WTC11 (cell line): ENCODE results near the gene FOXP1. TPM values are rescaled to one million over a fixed set of nuclear protein-coding genes. Genes with fewer than 3 reads are reported as not detected.

Experiments used
- ATAC-seq: fragments of 200-7000 bp; cut with Tn5 transposase; 2 replicates; pipeline ENCODE4 v1.10.0; 2021; ENCODE audit warnings: mild to moderate bottlenecking, moderate library complexity
- CTCF ChIA-PET: fragments of 300-600 bp; sonication (Branson Sonifier 250); formaldehyde crosslinking; loops from one replicate; lab custom pipeline; 2021; ENCODE audit warnings: antibody characterized with exemption; lab: Charles Lee
- POLR2A ChIA-PET: fragments of 350-600 bp; sonication (Branson Sonifier 250); formaldehyde crosslinking; loops from one replicate; lab custom pipeline; 2021; ENCODE audit warnings: antibody characterized with exemption; lab: Charles Lee
- DNase-seq: peaks from one replicate; pipeline ENCODE4 v3.0.0; 2021; ENCODE audit warnings: low spot score
- H3K27ac Mint-ChIP-seq: 2 replicates; pipeline ENCODE4 v1.8.0; 2021; ENCODE audit warnings: mixed read lengths
- H3K27me3 Mint-ChIP-seq: 2 replicates; pipeline ENCODE4 v1.8.0; 2021; ENCODE audit warnings: low read depth, mild to moderate bottlenecking, moderate library complexity, mixed read lengths
- H3K36me3 Mint-ChIP-seq: 2 replicates; pipeline ENCODE4 v1.8.0; 2021; ENCODE audit warnings: mixed read lengths
- H3K4me1 Mint-ChIP-seq: 2 replicates; pipeline ENCODE4 v1.8.0; 2022; ENCODE audit warnings: mixed read lengths
- H3K4me3 Mint-ChIP-seq: 2 replicates; pipeline ENCODE4 v1.8.0; 2021; ENCODE audit warnings: mild to moderate bottlenecking, moderate library complexity, mixed read lengths
- H3K9me3 Mint-ChIP-seq: 2 replicates; pipeline ENCODE4 v1.8.0; 2021; ENCODE audit warnings: mixed read lengths
- ELF4 ChIP-seq: sonication (generic); formaldehyde crosslinking; IDR thresholded peaks from 2 replicates; pipeline ENCODE4 v1.8.1; 2022; ENCODE audit warnings: low read depth, mild to moderate bottlenecking, moderate library complexity, missing genetic modification reagents
- GTF2I ChIP-seq: fragments of 250-450 bp; sonication (Bioruptor Pico); conservative IDR thresholded peaks from 2 replicates; pipeline ENCODE4 v1.4.0; 2021; ENCODE audit warnings: mild to moderate bottlenecking
- NFATC4 ChIP-seq: fragments of 250-450 bp; sonication (Bioruptor Pico); IDR thresholded peaks from 2 replicates; pipeline ENCODE4 v1.9.0; 2021; ENCODE audit warnings: mild to moderate bottlenecking
- NFYB ChIP-seq: sonication (generic); formaldehyde crosslinking; conservative IDR thresholded peaks from 2 replicates; pipeline ENCODE4 v1.8.0; 2022; ENCODE audit warnings: low read depth, missing genetic modification reagents
- PRRX2 ChIP-seq: fragments of 250-450 bp; sonication (Bioruptor Pico); IDR thresholded peaks from 2 replicates; pipeline ENCODE4 v1.8.0; 2021; ENCODE audit warnings: mild to moderate bottlenecking
- RELA ChIP-seq: sonication (generic); formaldehyde crosslinking; IDR thresholded peaks from 2 replicates; pipeline ENCODE4 v1.8.1; 2022; ENCODE audit warnings: missing genetic modification reagents, mild to moderate bottlenecking, borderline replicate concordance
- SOX15 ChIP-seq: fragments of 250-450 bp; sonication (Bioruptor Pico); IDR thresholded peaks from 2 replicates; pipeline ENCODE4 v1.9.0; 2021; ENCODE audit warnings: mild to moderate bottlenecking
- TP53 ChIP-seq: sonication (generic); formaldehyde crosslinking; IDR thresholded peaks from 2 replicates; pipeline ENCODE4 v1.8.1; 2023; ENCODE audit warnings: mild to moderate bottlenecking, missing genetic modification reagents
- ZNF121 ChIP-seq: sonication (generic); formaldehyde crosslinking; IDR thresholded peaks from 2 replicates; pipeline ENCODE4 v1.8.0; 2023; ENCODE audit warnings: missing genetic modification reagents
- ZNF219 ChIP-seq: sonication (generic); formaldehyde crosslinking; IDR thresholded peaks from 2 replicates; pipeline ENCODE4 v1.8.0; 2023; ENCODE audit warnings: missing genetic modification reagents, mild to moderate bottlenecking, borderline replicate concordance
- ZNF263 ChIP-seq: sonication (generic); formaldehyde crosslinking; IDR thresholded peaks from 2 replicates; pipeline ENCODE4 v1.8.1; 2022; ENCODE audit warnings: low read depth, mild to moderate bottlenecking, moderate library complexity, missing genetic modification reagents
- ZNF671 ChIP-seq: fragments of 250-450 bp; sonication (Bioruptor Pico); IDR thresholded peaks from 2 replicates; pipeline ENCODE4 v1.8.0; 2021; ENCODE audit warnings: mild to moderate bottlenecking
- total RNA-seq: library from RNA; stranded (reverse); gene quantifications from 3 replicates; pipeline ENCODE4 v1.2.3, GENCODE V29; 2021
- TF ChIP-seq, protein P1 (sequence below): sonication (generic); formaldehyde crosslinking; conservative IDR thresholded peaks from 2 replicates; pipeline ENCODE4 v1.8.1; 2023; ENCODE audit warnings: mild to moderate bottlenecking, low read depth, missing genetic modification reagents, moderate library complexity
- TF ChIP-seq, protein P2 (sequence below): sonication (generic); formaldehyde crosslinking; IDR thresholded peaks from 2 replicates; pipeline ENCODE4 v1.8.1; 2022; ENCODE audit warnings: mild to moderate bottlenecking, missing genetic modification reagents, moderate library complexity, borderline replicate concordance
- TF ChIP-seq, protein P3 (sequence below): fragments of 250-450 bp; sonication (Bioruptor Pico); IDR thresholded peaks from 2 replicates; pipeline ENCODE4 v1.9.0; 2021; ENCODE audit warnings: mild to moderate bottlenecking
- TF ChIP-seq, protein P4 (sequence below): sonication (generic); formaldehyde crosslinking; IDR thresholded peaks from 2 replicates; pipeline ENCODE4 v1.8.1; 2022; ENCODE audit warnings: low read depth, missing genetic modification reagents, borderline replicate concordance
- TF ChIP-seq, protein P5 (sequence below): sonication (generic); formaldehyde crosslinking; IDR thresholded peaks from 2 replicates; pipeline ENCODE4 v1.8.1; 2023; ENCODE audit warnings: mild to moderate bottlenecking, missing genetic modification reagents
- TF ChIP-seq, protein P6 (sequence below): sonication (generic); formaldehyde crosslinking; IDR thresholded peaks from 2 replicates; pipeline ENCODE4 v1.8.1; 2022; ENCODE audit warnings: mild to moderate bottlenecking, moderate library complexity, missing genetic modification reagents
- TF ChIP-seq, protein P7 (sequence below): fragments of 250-450 bp; sonication (Bioruptor Pico); IDR thresholded peaks from 2 replicates; pipeline ENCODE4 v1.9.0; 2021; ENCODE audit warnings: moderate library complexity, mild to moderate bottlenecking, inconsistent platforms, borderline replicate concordance

The FOXP1 gene
- total RNA-seq, 1 experiment from 2014 or later = 25.8 TPM

DNA sequence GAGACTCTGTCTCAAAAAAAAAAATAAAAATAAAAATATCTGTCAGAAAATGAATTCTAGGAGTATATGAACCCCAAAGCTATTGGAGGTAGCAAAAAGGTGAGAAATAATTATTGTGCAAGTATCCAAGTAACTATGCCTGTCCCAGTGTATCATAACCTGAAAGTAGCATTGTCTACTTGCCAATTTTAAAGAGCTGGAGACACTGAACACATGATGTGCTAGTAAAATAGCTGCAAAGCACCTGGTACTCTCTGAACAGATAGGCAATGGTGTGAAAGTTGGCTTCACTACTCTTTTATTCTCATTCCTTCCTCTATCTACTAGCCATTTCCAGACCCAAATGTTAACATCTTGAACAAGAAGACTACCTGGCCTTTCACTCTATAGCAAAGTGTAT is 208.9 kb downstream of the FOXP1 start:
- H3K4me3 Mint-ChIP-seq = no peak overlapping the region
- ChIA-PET POLR2A (no interaction called here), CTCF (interaction anchor here (1.4 kb wide), 1 partner anchor 328 kb away, joined by 3 read pairs; no protein-coding TSS in a partner anchor)
- no peaks in the 10 kb centered on the region for H3K9me3 Mint-ChIP-seq
- DNase-seq (no peak), ATAC-seq (no peak)
- H3K36me3 Mint-ChIP-seq = no peaks in the 10 kb centered on the region
- H3K27ac Mint-ChIP-seq = no peak overlapping the region
- TF ChIP-seq, protein P1, sequence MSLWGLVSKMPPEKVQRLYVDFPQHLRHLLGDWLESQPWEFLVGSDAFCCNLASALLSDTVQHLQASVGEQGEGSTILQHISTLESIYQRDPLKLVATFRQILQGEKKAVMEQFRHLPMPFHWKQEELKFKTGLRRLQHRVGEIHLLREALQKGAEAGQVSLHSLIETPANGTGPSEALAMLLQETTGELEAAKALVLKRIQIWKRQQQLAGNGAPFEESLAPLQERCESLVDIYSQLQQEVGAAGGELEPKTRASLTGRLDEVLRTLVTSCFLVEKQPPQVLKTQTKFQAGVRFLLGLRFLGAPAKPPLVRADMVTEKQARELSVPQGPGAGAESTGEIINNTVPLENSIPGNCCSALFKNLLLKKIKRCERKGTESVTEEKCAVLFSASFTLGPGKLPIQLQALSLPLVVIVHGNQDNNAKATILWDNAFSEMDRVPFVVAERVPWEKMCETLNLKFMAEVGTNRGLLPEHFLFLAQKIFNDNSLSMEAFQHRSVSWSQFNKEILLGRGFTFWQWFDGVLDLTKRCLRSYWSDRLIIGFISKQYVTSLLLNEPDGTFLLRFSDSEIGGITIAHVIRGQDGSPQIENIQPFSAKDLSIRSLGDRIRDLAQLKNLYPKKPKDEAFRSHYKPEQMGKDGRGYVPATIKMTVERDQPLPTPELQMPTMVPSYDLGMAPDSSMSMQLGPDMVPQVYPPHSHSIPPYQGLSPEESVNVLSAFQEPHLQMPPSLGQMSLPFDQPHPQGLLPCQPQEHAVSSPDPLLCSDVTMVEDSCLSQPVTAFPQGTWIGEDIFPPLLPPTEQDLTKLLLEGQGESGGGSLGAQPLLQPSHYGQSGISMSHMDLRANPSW = no peak
- no peak for TF ChIP-seq NFYB
- no peak for TF ChIP-seq NFATC4 (CRISPR knock-in tag)
- no peak for TF ChIP-seq ZNF219 (CRISPR knock-in tag)
- TF ChIP-seq, protein P2, sequence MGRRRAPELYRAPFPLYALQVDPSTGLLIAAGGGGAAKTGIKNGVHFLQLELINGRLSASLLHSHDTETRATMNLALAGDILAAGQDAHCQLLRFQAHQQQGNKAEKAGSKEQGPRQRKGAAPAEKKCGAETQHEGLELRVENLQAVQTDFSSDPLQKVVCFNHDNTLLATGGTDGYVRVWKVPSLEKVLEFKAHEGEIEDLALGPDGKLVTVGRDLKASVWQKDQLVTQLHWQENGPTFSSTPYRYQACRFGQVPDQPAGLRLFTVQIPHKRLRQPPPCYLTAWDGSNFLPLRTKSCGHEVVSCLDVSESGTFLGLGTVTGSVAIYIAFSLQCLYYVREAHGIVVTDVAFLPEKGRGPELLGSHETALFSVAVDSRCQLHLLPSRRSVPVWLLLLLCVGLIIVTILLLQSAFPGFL (CRISPR knock-in tag) = no peak
- TF ChIP-seq, protein P3, sequence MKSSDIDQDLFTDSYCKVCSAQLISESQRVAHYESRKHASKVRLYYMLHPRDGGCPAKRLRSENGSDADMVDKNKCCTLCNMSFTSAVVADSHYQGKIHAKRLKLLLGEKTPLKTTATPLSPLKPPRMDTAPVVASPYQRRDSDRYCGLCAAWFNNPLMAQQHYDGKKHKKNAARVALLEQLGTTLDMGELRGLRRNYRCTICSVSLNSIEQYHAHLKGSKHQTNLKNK (CRISPR knock-in tag) = no peak
- TF ChIP-seq, protein P4, sequence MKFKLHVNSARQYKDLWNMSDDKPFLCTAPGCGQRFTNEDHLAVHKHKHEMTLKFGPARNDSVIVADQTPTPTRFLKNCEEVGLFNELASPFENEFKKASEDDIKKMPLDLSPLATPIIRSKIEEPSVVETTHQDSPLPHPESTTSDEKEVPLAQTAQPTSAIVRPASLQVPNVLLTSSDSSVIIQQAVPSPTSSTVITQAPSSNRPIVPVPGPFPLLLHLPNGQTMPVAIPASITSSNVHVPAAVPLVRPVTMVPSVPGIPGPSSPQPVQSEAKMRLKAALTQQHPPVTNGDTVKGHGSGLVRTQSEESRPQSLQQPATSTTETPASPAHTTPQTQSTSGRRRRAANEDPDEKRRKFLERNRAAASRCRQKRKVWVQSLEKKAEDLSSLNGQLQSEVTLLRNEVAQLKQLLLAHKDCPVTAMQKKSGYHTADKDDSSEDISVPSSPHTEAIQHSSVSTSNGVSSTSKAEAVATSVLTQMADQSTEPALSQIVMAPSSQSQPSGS (CRISPR knock-in tag) = no peak
- TF ChIP-seq SOX15 = no peak
- TF ChIP-seq GTF2I (CRISPR knock-in tag) = no peak
- H3K27me3 Mint-ChIP-seq = no peaks in the 10 kb centered on the region
- peaks cover 23% of the 10 kb centered on the region for H3K4me1 Mint-ChIP-seq

DNA sequence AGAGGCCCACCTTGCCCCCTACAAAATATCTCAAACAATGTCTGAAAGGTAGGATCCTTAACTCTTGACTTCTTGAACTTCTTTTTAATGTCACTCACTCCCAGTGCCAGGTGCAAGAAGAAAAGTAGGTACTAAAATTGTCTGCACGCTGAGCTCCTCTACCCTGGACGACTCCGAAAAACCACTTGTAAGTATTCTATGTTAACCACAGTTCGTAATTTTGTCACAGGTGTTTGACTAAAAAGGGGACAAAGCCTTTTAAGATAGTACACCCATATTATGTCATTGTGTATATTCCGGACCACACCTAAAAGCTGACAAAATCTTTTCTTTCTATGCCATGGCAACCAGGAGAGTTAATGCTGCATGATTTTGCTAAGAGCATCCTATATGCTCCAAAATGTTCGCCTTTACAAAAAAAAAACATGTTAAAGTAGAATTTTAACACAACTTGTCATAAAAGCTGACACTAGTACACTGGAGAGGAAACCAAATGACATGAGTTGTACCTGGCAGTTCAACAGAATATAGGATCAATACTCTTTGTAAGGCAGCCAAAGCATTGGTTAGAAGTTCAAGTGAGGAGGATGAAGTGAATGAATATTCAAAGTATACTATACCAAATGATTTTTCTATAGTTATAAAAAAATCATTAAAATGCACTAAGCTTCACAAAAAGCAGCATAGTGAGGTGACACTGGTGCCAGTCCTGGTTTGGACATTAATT is 210.5 kb downstream of the FOXP1 start:
- H3K27ac Mint-ChIP-seq = no peak overlapping the region
- no peaks in the 10 kb centered on the region for H3K9me3 Mint-ChIP-seq
- H3K4me1 Mint-ChIP-seq = peaks cover 23% of the 10 kb centered on the region
- TF ChIP-seq, protein P3 (CRISPR knock-in tag) = no peak
- TF ChIP-seq RELA (CRISPR knock-in tag) (no peak), ZNF671 (CRISPR knock-in tag) (no peak), ZNF263 (CRISPR knock-in tag) (no peak), TP53 (CRISPR knock-in tag) (no peak), PRRX2 (CRISPR knock-in tag) (no peak), ZNF121 (no peak), ELF4 (CRISPR knock-in tag) (no peak)
- TF ChIP-seq, protein P5, sequence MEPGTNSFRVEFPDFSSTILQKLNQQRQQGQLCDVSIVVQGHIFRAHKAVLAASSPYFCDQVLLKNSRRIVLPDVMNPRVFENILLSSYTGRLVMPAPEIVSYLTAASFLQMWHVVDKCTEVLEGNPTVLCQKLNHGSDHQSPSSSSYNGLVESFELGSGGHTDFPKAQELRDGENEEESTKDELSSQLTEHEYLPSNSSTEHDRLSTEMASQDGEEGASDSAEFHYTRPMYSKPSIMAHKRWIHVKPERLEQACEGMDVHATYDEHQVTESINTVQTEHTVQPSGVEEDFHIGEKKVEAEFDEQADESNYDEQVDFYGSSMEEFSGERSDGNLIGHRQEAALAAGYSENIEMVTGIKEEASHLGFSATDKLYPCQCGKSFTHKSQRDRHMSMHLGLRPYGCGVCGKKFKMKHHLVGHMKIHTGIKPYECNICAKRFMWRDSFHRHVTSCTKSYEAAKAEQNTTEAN (CRISPR knock-in tag) = no peak
- TF ChIP-seq, protein P6, sequence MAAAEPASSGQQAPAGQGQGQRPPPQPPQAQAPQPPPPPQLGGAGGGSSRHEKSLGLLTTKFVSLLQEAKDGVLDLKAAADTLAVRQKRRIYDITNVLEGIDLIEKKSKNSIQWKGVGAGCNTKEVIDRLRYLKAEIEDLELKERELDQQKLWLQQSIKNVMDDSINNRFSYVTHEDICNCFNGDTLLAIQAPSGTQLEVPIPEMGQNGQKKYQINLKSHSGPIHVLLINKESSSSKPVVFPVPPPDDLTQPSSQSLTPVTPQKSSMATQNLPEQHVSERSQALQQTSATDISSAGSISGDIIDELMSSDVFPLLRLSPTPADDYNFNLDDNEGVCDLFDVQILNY (CRISPR knock-in tag) = no peak
- TF ChIP-seq, protein P7, sequence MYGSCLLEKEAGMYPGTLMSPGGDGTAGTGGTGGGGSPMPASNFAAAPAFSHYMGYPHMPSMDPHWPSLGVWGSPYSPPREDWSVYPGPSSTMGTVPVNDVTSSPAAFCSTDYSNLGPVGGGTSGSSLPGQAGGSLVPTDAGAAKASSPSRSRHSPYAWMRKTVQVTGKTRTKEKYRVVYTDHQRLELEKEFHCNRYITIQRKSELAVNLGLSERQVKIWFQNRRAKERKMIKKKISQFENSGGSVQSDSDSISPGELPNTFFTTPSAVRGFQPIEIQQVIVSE (CRISPR knock-in tag) = no peak
- no peak for ATAC-seq
- no peak overlapping the region for H3K4me3 Mint-ChIP-seq
- H3K27me3 Mint-ChIP-seq = no peaks in the 10 kb centered on the region
- DNase-seq = no peak
- ChIA-PET POLR2A (no interaction called here), CTCF (interaction anchor here (1.2 kb wide), 1 partner anchor 24 kb away, joined by 4 read pairs; no protein-coding TSS in a partner anchor)
- no peaks in the 10 kb centered on the region for H3K36me3 Mint-ChIP-seq
